HepG2 (cell line): ENCODE measurements around the gene SHQ1. TPM values are rescaled to one million over a fixed set of nuclear protein-coding genes. Genes with fewer than 3 reads are reported as not detected.

ENCODE experiments used
- ATAC-seq: fragments of 200-7000 bp; cut with Tn5 transposase; 3 replicates; pipeline ENCODE4 v1.9.1; 2020; ENCODE audit warnings: mild to moderate bottlenecking, moderate library complexity
- BruUV-seq: library from RNA; stranded (reverse); fragments of 400-500 nt; replicated peaks from 2 replicates; lab custom pipeline; 2021; lab: Mats Ljungman, UMichigan
- CTCF ChIA-PET: fragments of 300-600 bp; formaldehyde crosslinking; extraction: SDS; loops from one replicate; lab custom pipeline; 2021; ENCODE audit warnings: low total read pairs, inconsistent platforms, low intra/inter-chr PET ratio; lab: Yijun Ruan, JAX
- POLR2A ChIA-PET: fragments of 350-600 bp; sonication (Branson Sonifier 250); formaldehyde crosslinking; loops from one replicate; lab custom pipeline; 2020; ENCODE audit warnings: antibody characterized with exemption, inconsistent platforms; lab: Yijun Ruan, JAX
- DNase-seq: peaks from one replicate; pipeline ENCODE4 v3.0.0-alpha.2; 2015; ENCODE audit warnings: low spot score
- FAIRE-seq: peaks from 3 replicates; lab custom pipeline; 2011; peaks lifted over from hg19 to GRCh38; lab: Jason Lieb, UNC
- H2AFZ ChIP-seq: one replicate; pipeline ENCODE4 v1.6.1; 2011; ENCODE audit warnings: low read length, inconsistent platforms
- H3K27ac ChIP-seq: fragments of 300-600 bp; 3 replicates; pipeline ENCODE4 v1.8.0; 2011; ENCODE audit warnings: mixed run types, mild to moderate bottlenecking, mixed read lengths, low read length, inconsistent platforms; ENCODE audit not compliant: insufficient read depth; ENCODE audit errors: extremely low read length
- H3K27me3 ChIP-seq, 2 experiments: fragments of 200-600 bp in 1 of 2; 2 replicates in 1 of 2; 3 replicates in 1 of 2; pipeline versions ENCODE4 v1.6.0 to v1.8.0; 2011; ENCODE audit warnings: low read length in 2 of 2, mild to moderate bottlenecking in 2 of 2, moderate library complexity in 2 of 2, inconsistent platforms in 1 of 2; ENCODE audit not compliant: insufficient read depth in 2 of 2, control insufficient read depth in 1 of 2
- H3K36me3 ChIP-seq, 2 experiments: fragments of 200-600 bp in 1 of 2; replicated peaks in 1 of 2; 2 replicates in 1 of 2; 3 replicates in 1 of 2; pipeline versions ENCODE4 v1.5.1 to v1.8.0; 2011; ENCODE audit warnings: low read length in 2 of 2, inconsistent platforms in 1 of 2; ENCODE audit not compliant: insufficient read depth in 2 of 2, control insufficient read depth in 1 of 2
- H3K4me1 ChIP-seq: 2 replicates; pipeline ENCODE4 v1.5.1; 2012; ENCODE audit warnings: low read length, inconsistent platforms; ENCODE audit not compliant: insufficient read depth
- H3K4me2 ChIP-seq: 2 replicates; pipeline ENCODE4 v1.6.0; 2011; ENCODE audit warnings: low read depth, low read length, inconsistent platforms
- H3K4me3 ChIP-seq, 3 experiments: fragments of 200-600 bp in 1 of 3; sonication (generic), shearing (Covaris generic) in 1 of 3; replicated peaks in 1 of 3; 2 replicates each; pipeline ENCODE4 v1.5.1; 2011 to 2016; ENCODE audit warnings: low read length in 3 of 3, inconsistent platforms in 2 of 3, low read depth in 2 of 3, mild to moderate bottlenecking in 2 of 3, control low read depth in 1 of 3, mixed read lengths in 1 of 3; ENCODE audit not compliant: insufficient read depth in 1 of 3
- H3K79me2 ChIP-seq: one replicate; pipeline ENCODE4 v1.6.1; 2011; ENCODE audit warnings: low read length, inconsistent platforms; ENCODE audit not compliant: insufficient read depth
- H3K9ac ChIP-seq: 2 replicates; pipeline ENCODE4 v1.6.0; 2011; ENCODE audit warnings: mild to moderate bottlenecking, low read depth, low read length, inconsistent platforms; ENCODE audit not compliant: insufficient read depth
- H3K9me3 ChIP-seq: 2 replicates; pipeline ENCODE4 v1.5.1; 2012; ENCODE audit warnings: mild to moderate bottlenecking, low read length
- H4K20me1 ChIP-seq: 2 replicates; pipeline ENCODE4 v1.6.0; 2011; ENCODE audit warnings: inconsistent platforms, mild to moderate bottlenecking, low read length, moderate library complexity; ENCODE audit not compliant: insufficient read depth
- CTCF ChIP-seq: sonication (generic); formaldehyde crosslinking; IDR thresholded peaks from 2 replicates; pipeline ENCODE4 v1.5.0; 2020; ENCODE audit warnings: mild to moderate bottlenecking, missing genetic modification reagents, moderate library complexity
- JUNB ChIP-seq: sonication (generic); formaldehyde crosslinking; IDR thresholded peaks from 2 replicates; pipeline ENCODE4 v1.8.0; 2022; ENCODE audit warnings: missing genetic modification reagents, mild to moderate bottlenecking, borderline replicate concordance
- KIAA2018 ChIP-seq: sonication (generic); formaldehyde crosslinking; IDR thresholded peaks from 2 replicates; pipeline ENCODE4 v1.5.0; 2020; ENCODE audit warnings: mild to moderate bottlenecking, missing genetic modification reagents, borderline replicate concordance
- NR1H2 ChIP-seq: sonication (generic); formaldehyde crosslinking; IDR thresholded peaks from 2 replicates; pipeline ENCODE4 v1.8.1; 2022; ENCODE audit warnings: low read depth, missing genetic modification reagents, borderline replicate concordance
- ZNF800 ChIP-seq: sonication (generic); formaldehyde crosslinking; IDR thresholded peaks from 2 replicates; pipeline ENCODE4 v1.4.0; 2020; ENCODE audit warnings: missing genetic modification reagents
- WGBS: methylation state at CpG from one replicate; pipeline ENCODE4 v1.1.6; 2017; ENCODE audit warnings: low lambda C conversion rate; 5-methylcytosine and 5-hydroxymethylcytosine counted together
- in situ Hi-C: cut with HindIII; loops from 2 replicates; pipeline ENCODE4 v1.10.0; 2017; ENCODE audit warnings: low pct_unique_long_range_greater_than_20kb; ENCODE audit not compliant: extremely low pct_ligation_motif_present
- intact Hi-C: fragments of 100-400 bp; cut with micrococcal nuclease; formaldehyde crosslinking; loops from one replicate; pipeline ENCODE4 v1.10.0; 2022; ENCODE audit not compliant: unreplicated experiment
- polyA plus RNA-seq, 8 experiments: library from polyadenylated mRNA; depleted of rRNA in 3 of 8; stranded (reverse) in 7 of 8; unstranded in 1 of 8; fragments of >200 nt; fragmentation: Illumina TruSeq in 4 of 8; extraction: Trizol in 4 of 8; gene quantifications; 2 replicates each; pipeline versions ENCODE4 v1.2.1 to v1.2.3, GENCODE V29; 2011 to 2016; ENCODE audit warnings: low read depth in 4 of 8, missing spikeins in 1 of 8, mixed read lengths in 1 of 8; ENCODE audit not compliant: insufficient read depth in 1 of 8
- total RNA-seq, 5 experiments: library from RNA; depleted of rRNA; stranded (reverse); fragments of >200 nt; fragmentation: Illumina TruSeq; extraction: Trizol; gene quantifications; 2 replicates each; pipeline ENCODE4 v1.2.3, GENCODE V29; 2016; ENCODE audit warnings: low read depth in 1 of 5

SHQ1 gene
- total and polyA plus RNA-seq, 2 of the 13 experiments (the other 11 are each of a cell fraction or from before 2014, with no cell fraction given), result 5.5 to 20.3 TPM

- Histone ChIP-seq H3K4me2 (no peak overlapping the region), H3K79me2 (peaks cover 2% of the 10 kb centered on the region), H4K20me1 (no peaks in the 10 kb centered on the region), H3K4me3 (no peak overlapping the region), H3K27ac (no peak overlapping the region), H3K9ac (no peak overlapping the region), H3K27me3 (no peaks in the 10 kb centered on the region), H3K9me3 (no peaks in the 10 kb centered on the region), H3K4me1 (peaks cover 48% of the 10 kb centered on the region), H2AFZ (no peak overlapping the region), H3K36me3 (no peaks in the 10 kb centered on the region)
- intact Hi-C loops (no loop called here), in situ Hi-C loops (no loop called here)
- TF ChIP-seq JUNB (CRISPR knock-in tag) (no peak), KIAA2018 (CRISPR knock-in tag) (no peak), CTCF (CRISPR knock-in tag) (peak; percentile 30), ZNF800 (CRISPR knock-in tag) (no peak), NR1H2 (CRISPR knock-in tag) (no peak)
- 66% methylated on average over 4 of the region's 4 CpGs for WGBS
- ChIA-PET POLR2A (no interaction called here), CTCF (no interaction called here)
- no peak for ATAC-seq
- BruUV-seq, result no TSS peak
- peak; percentile 33 for DNase-seq
- no peak for FAIRE-seq
Measured at GRCh38 chr3:72892870-72893269, 44.6 kb upstream of the SHQ1 start.
